Osteoblast (primary cell): ENCODE data around the gene RALY. TPM values are rescaled to one million over a fixed set of nuclear protein-coding genes. Genes with fewer than 3 reads are reported as not detected.

ENCODE experiments used
- DNase-seq: peaks from one replicate; pipeline ENCODE4 v3.0.0; 2011; ENCODE audit warnings: low spot score, mixed read lengths; ENCODE audit not compliant: insufficient read length; ENCODE audit errors: missing footprints
- H2AFZ ChIP-seq: 2 replicates; pipeline ENCODE4 v1.6.0; 2011; ENCODE audit warnings: mild to moderate bottlenecking, low read length
- H3K27ac ChIP-seq: 2 replicates; pipeline ENCODE4 v1.5.1; 2011; ENCODE audit warnings: mild to moderate bottlenecking, low read depth, low read length, moderate library complexity
- H3K27me3 ChIP-seq: 2 replicates; pipeline ENCODE4 v1.6.0; 2012; ENCODE audit warnings: mild to moderate bottlenecking, control low read depth, inconsistent platforms, low read length, moderate library complexity; ENCODE audit not compliant: insufficient read depth
- H3K36me3 ChIP-seq: 2 replicates; pipeline ENCODE4 v1.5.1; 2011; ENCODE audit warnings: mild to moderate bottlenecking, low read length, control low read depth, moderate library complexity; ENCODE audit not compliant: insufficient read depth
- H3K4me1 ChIP-seq: 2 replicates; pipeline ENCODE4 v1.5.1; 2011; ENCODE audit warnings: mild to moderate bottlenecking, low read length, control low read depth, moderate library complexity; ENCODE audit not compliant: insufficient read depth
- H3K4me2 ChIP-seq: 2 replicates; pipeline ENCODE4 v1.6.0; 2011; ENCODE audit warnings: mild to moderate bottlenecking, low read length; ENCODE audit not compliant: insufficient read depth
- H3K4me3 ChIP-seq: fragments of 200-600 bp; sonication (generic); 3 replicates; pipeline ENCODE4 v1.5.1; 2012; ENCODE audit warnings: mild to moderate bottlenecking, low read length, inconsistent platforms; ENCODE audit not compliant: insufficient read depth
- H3K79me2 ChIP-seq: 2 replicates; pipeline ENCODE4 v1.6.0; 2012; ENCODE audit warnings: mild to moderate bottlenecking, low read length, control low read depth, inconsistent platforms; ENCODE audit not compliant: insufficient read depth
- H3K9me3 ChIP-seq: 2 replicates; pipeline ENCODE4 v1.5.1; 2011; ENCODE audit warnings: low read depth, low read length, control low read depth
- H4K20me1 ChIP-seq: 2 replicates; pipeline ENCODE4 v1.6.0; 2012; ENCODE audit warnings: mild to moderate bottlenecking, low read length, control low read depth; ENCODE audit not compliant: insufficient read depth
- CTCF ChIP-seq: IDR thresholded peaks from 2 replicates; pipeline ENCODE4 v1.5.1; 2011; ENCODE audit warnings: mild to moderate bottlenecking, low read depth, low read length, moderate library complexity; ENCODE audit errors: extremely low read depth
- total RNA-seq: library from RNA; depleted of rRNA; stranded (reverse); fragments of >200 nt; gene quantifications from 2 replicates; pipeline ENCODE4 v1.2.3, GENCODE V29; 2012

Gene RALY
- total RNA-seq, 1 donor = 77.1 TPM

- H3K36me3 ChIP-seq = peaks cover 43% of the 10 kb centered on the region
- peak overlapping the region; percentile 98 for H3K4me3 ChIP-seq
- H3K27ac ChIP-seq = peak overlapping the region; percentile 98
- no peaks in the 10 kb centered on the region for H3K27me3 ChIP-seq
- H3K4me1 ChIP-seq = peaks cover 27% of the 10 kb centered on the region
- peaks cover 58% of the 10 kb centered on the region for H4K20me1 ChIP-seq
- H3K79me2 ChIP-seq = peaks cover 68% of the 10 kb centered on the region
- no peak for TF ChIP-seq CTCF
- DNase-seq = no peak
- peak overlapping the region; percentile 93 for H3K4me2 ChIP-seq
- H3K9me3 ChIP-seq = no peaks in the 10 kb centered on the region
- no peak overlapping the region for H2AFZ ChIP-seq
Observed at GRCh38 chr20:34110025-34110744, 116.5 kb downstream of the RALY start.

- Histone ChIP-seq H4K20me1 (peaks cover 52% of the 10 kb centered on the region), H2AFZ (peak overlapping the region; percentile 61)
Observed at GRCh38 chr20:34110745-34111641, 117.3 kb downstream of the RALY start.

GRCh38 chr20:34111702-34112599, 118.2 kb downstream of the RALY start, which contains the start of gene EIF2S2:
Gene EIF2S2, minus strand, starts transcription at chr20:34112243. Its CDS starts 133 bp downstream, at chr20:34112110.
- no peaks in the 10 kb centered on the region for H3K9me3 ChIP-seq
- H3K27me3 ChIP-seq = peaks cover 3% of the 10 kb centered on the region
- H4K20me1 ChIP-seq = peaks cover 47% of the 10 kb centered on the region
- peaks cover 27% of the 10 kb centered on the region for H3K4me1 ChIP-seq
- H3K4me2 ChIP-seq = peak within 1 kb of the TSS; percentile 100
- H3K27ac ChIP-seq = peak within 1 kb of the TSS; percentile 98
- peak within 1 kb of the TSS; percentile 98 for H3K4me3 ChIP-seq
- H3K36me3 ChIP-seq = peaks cover 28% of the 10 kb centered on the region
- no peak for TF ChIP-seq CTCF
- H2AFZ ChIP-seq = peak within 1 kb of the TSS; percentile 98
- peak; percentile 98 for DNase-seq
- H3K79me2 ChIP-seq = peaks cover 50% of the 10 kb centered on the region

More at GRCh38 chr20:34110745-34111641, 117.3 kb downstream of the RALY start:
- peak overlapping the region; percentile 98 for H3K4me3 ChIP-seq
- H3K27me3 ChIP-seq = no peaks in the 10 kb centered on the region
- peaks cover 60% of the 10 kb centered on the region for H3K79me2 ChIP-seq
- H3K4me2 ChIP-seq = peak overlapping the region; percentile 93
- peak overlapping the region; percentile 98 for H3K27ac ChIP-seq
- no peaks in the 10 kb centered on the region for H3K9me3 ChIP-seq
- H3K36me3 ChIP-seq = peaks cover 35% of the 10 kb centered on the region
- H3K4me1 ChIP-seq = peaks cover 27% of the 10 kb centered on the region
- no peak for TF ChIP-seq CTCF
- peak; percentile 71 for DNase-seq
